ENCODE results near the gene USP22.

DNA sequence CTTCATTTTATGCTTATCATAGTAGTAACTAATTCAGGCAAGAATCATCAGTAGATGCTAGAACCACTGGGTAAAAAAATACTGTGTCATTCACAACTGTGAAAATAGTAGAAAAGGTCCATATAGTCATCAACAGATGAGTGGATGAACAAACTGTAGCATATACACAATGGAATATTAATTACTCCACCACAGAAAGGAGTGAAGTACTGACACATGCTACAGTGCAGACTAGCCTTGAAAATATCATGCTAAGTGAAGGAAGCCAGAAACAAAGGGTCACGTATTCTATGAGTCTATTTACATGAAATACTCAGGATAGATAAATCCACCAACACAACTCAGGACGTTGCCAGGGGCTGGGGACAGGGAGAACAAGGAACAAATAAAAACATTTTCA, 13.3 kb downstream of the USP22 start:
- TF ChIP-seq, protein P1, sequence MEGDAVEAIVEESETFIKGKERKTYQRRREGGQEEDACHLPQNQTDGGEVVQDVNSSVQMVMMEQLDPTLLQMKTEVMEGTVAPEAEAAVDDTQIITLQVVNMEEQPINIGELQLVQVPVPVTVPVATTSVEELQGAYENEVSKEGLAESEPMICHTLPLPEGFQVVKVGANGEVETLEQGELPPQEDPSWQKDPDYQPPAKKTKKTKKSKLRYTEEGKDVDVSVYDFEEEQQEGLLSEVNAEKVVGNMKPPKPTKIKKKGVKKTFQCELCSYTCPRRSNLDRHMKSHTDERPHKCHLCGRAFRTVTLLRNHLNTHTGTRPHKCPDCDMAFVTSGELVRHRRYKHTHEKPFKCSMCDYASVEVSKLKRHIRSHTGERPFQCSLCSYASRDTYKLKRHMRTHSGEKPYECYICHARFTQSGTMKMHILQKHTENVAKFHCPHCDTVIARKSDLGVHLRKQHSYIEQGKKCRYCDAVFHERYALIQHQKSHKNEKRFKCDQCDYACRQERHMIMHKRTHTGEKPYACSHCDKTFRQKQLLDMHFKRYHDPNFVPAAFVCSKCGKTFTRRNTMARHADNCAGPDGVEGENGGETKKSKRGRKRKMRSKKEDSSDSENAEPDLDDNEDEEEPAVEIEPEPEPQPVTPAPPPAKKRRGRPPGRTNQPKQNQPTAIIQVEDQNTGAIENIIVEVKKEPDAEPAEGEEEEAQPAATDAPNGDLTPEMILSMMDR (IDR thresholded peaks at IDR 0.05) = no peak
- no peak for TF ChIP-seq POLR2AphosphoS5 (IDR thresholded peaks at IDR 0.05; ENCODE audit: insufficient read depth in 1 of 2, low read depth in 1 of 2)
